IPS-15b (cell line): ENCODE measurements around the gene MAP3K7CL.

Experiments
- H3K27me3 ChIP-seq: one replicate; pipeline ENCODE4 v1.6.1; 2013; ENCODE audit warnings: low read length; ENCODE audit not compliant: control insufficient read depth, insufficient read depth
- H3K36me3 ChIP-seq: one replicate; pipeline ENCODE4 v1.6.1; 2013; ENCODE audit warnings: low read length; ENCODE audit not compliant: control insufficient read depth, insufficient read depth
- H3K4me1 ChIP-seq: one replicate; pipeline ENCODE4 v1.6.1; 2013; ENCODE audit warnings: mild to moderate bottlenecking, low read length; ENCODE audit not compliant: control insufficient read depth, insufficient read depth
- H3K4me3 ChIP-seq: one replicate; pipeline ENCODE4 v1.5.1; 2013; ENCODE audit warnings: low read depth, low read length
- H3K9ac ChIP-seq: one replicate; pipeline ENCODE4 v1.6.1; 2013; ENCODE audit warnings: low read depth, mild to moderate bottlenecking, low read length
- H3K9me3 ChIP-seq: one replicate; pipeline ENCODE4 v1.6.1; 2013; ENCODE audit warnings: mild to moderate bottlenecking, low read length; ENCODE audit not compliant: control insufficient read depth, insufficient read depth

Gene MAP3K7CL

GRCh38 chr21:29104239-29104708, 26.2 kb upstream of the MAP3K7CL start:
- no peak overlapping the region for H3K4me3 ChIP-seq
- no peaks in the 10 kb centered on the region for H3K27me3 ChIP-seq
- no peaks in the 10 kb centered on the region for H3K9me3 ChIP-seq
- no peak overlapping the region for H3K9ac ChIP-seq
- H3K4me1 ChIP-seq, result no peaks in the 10 kb centered on the region
- no peaks in the 10 kb centered on the region for H3K36me3 ChIP-seq

GRCh38 chr21:29105218-29105617, 25.2 kb upstream of the MAP3K7CL start:
- Histone ChIP-seq H3K9me3 (no peaks in the 10 kb centered on the region), H3K27me3 (no peaks in the 10 kb centered on the region), H3K4me1 (no peaks in the 10 kb centered on the region), H3K4me3 (no peak overlapping the region), H3K36me3 (no peaks in the 10 kb centered on the region), H3K9ac (no peak overlapping the region)

- Histone ChIP-seq H3K4me1 (peaks cover 15% of the 10 kb centered on the region), H3K27me3 (no peaks in the 10 kb centered on the region), H3K36me3 (no peaks in the 10 kb centered on the region), H3K9me3 (no peaks in the 10 kb centered on the region), H3K4me3 (no peak overlapping the region), H3K9ac (no peak overlapping the region)
Measured at GRCh38 chr21:29114765-29115500, 15.5 kb upstream of the MAP3K7CL start.

GRCh38 chr21:29115899-29116298, 14.5 kb upstream of the MAP3K7CL start:
- Histone ChIP-seq H3K9ac (no peak overlapping the region), H3K36me3 (no peaks in the 10 kb centered on the region), H3K27me3 (no peaks in the 10 kb centered on the region), H3K4me3 (no peak overlapping the region), H3K4me1 (peaks cover 15% of the 10 kb centered on the region), H3K9me3 (no peaks in the 10 kb centered on the region)

- Histone ChIP-seq H3K4me1 (peaks cover 15% of the 10 kb centered on the region), H3K9me3 (no peaks in the 10 kb centered on the region), H3K36me3 (no peaks in the 10 kb centered on the region), H3K4me3 (no peak overlapping the region), H3K9ac (no peak overlapping the region), H3K27me3 (no peaks in the 10 kb centered on the region)
Measured at GRCh38 chr21:29117372-29117955, 13.0 kb upstream of the MAP3K7CL start.

- no peaks in the 10 kb centered on the region for H3K36me3 ChIP-seq
- no peaks in the 10 kb centered on the region for H3K9me3 ChIP-seq
- no peak overlapping the region for H3K9ac ChIP-seq
- no peaks in the 10 kb centered on the region for H3K27me3 ChIP-seq
- H3K4me3 ChIP-seq, result no peak overlapping the region
- H3K4me1 ChIP-seq, result peaks cover 3% of the 10 kb centered on the region
Measured at GRCh38 chr21:29121759-29122158, 8.7 kb upstream of the MAP3K7CL start.

GRCh38 chr21:29124645-29125044, 5.8 kb upstream of the MAP3K7CL start:
- Histone ChIP-seq H3K4me1 (no peaks in the 10 kb centered on the region), H3K4me3 (no peak overlapping the region), H3K9me3 (no peaks in the 10 kb centered on the region), H3K27me3 (no peaks in the 10 kb centered on the region), H3K36me3 (no peaks in the 10 kb centered on the region), H3K9ac (no peak overlapping the region)

GRCh38 chr21:29125191-29125590, 5.3 kb upstream of the MAP3K7CL start:
- H3K27me3 ChIP-seq, result no peaks in the 10 kb centered on the region
- H3K4me3 ChIP-seq, result no peak overlapping the region
- no peaks in the 10 kb centered on the region for H3K9me3 ChIP-seq
- no peaks in the 10 kb centered on the region for H3K36me3 ChIP-seq
- no peak overlapping the region for H3K9ac ChIP-seq
- no peaks in the 10 kb centered on the region for H3K4me1 ChIP-seq

GRCh38 chr21:29125979-29126378, 4.5 kb upstream of the MAP3K7CL start:
- no peaks in the 10 kb centered on the region for H3K9me3 ChIP-seq
- no peak overlapping the region for H3K9ac ChIP-seq
- no peaks in the 10 kb centered on the region for H3K36me3 ChIP-seq
- no peak overlapping the region for H3K4me3 ChIP-seq
- H3K4me1 ChIP-seq, result no peaks in the 10 kb centered on the region
- no peaks in the 10 kb centered on the region for H3K27me3 ChIP-seq

GRCh38 chr21:29133241-29133640, 2.8 kb downstream of the MAP3K7CL start:
- Histone ChIP-seq H3K9ac (no peak overlapping the region), H3K4me3 (no peak overlapping the region), H3K27me3 (peaks cover 2% of the 10 kb centered on the region), H3K36me3 (no peaks in the 10 kb centered on the region), H3K4me1 (no peaks in the 10 kb centered on the region), H3K9me3 (no peaks in the 10 kb centered on the region)

GRCh38 chr21:29133796-29134195, 3.4 kb downstream of the MAP3K7CL start:
- Histone ChIP-seq H3K9me3 (no peaks in the 10 kb centered on the region), H3K36me3 (no peaks in the 10 kb centered on the region), H3K27me3 (peaks cover 2% of the 10 kb centered on the region), H3K4me3 (no peak overlapping the region), H3K4me1 (no peaks in the 10 kb centered on the region), H3K9ac (no peak overlapping the region)

GRCh38 chr21:29135481-29135880, 5.0 kb downstream of the MAP3K7CL start:
- H3K27me3 ChIP-seq, result peaks cover 2% of the 10 kb centered on the region
- H3K4me3 ChIP-seq, result no peak overlapping the region
- H3K36me3 ChIP-seq, result no peaks in the 10 kb centered on the region
- H3K4me1 ChIP-seq, result no peaks in the 10 kb centered on the region
- no peak overlapping the region for H3K9ac ChIP-seq
- H3K9me3 ChIP-seq, result no peaks in the 10 kb centered on the region
